A673 (cell line): ENCODE data around the gene TDG. TPM values are rescaled to one million over a fixed set of nuclear protein-coding genes. Genes with fewer than 3 reads are reported as not detected.

Source experiments
- BruUV-seq: library from RNA; stranded (reverse); fragments of 400-500 nt; replicated peaks from 2 replicates; lab custom pipeline; 2021; lab: Mats Ljungman, UMichigan
- CTCF ChIA-PET: fragments of 300-600 bp; sonication (Branson Sonifier 250); formaldehyde crosslinking; loops from one replicate; lab custom pipeline; 2022; ENCODE audit warnings: antibody characterized with exemption; lab: Charles Lee
- POLR2A ChIA-PET: fragments of 300-600 bp; sonication (Branson Sonifier 250); formaldehyde crosslinking; loops from one replicate; lab custom pipeline; 2022; ENCODE audit warnings: antibody characterized with exemption; ENCODE audit not compliant: low non-redundant PET; lab: Charles Lee
- DNase-seq: peaks from one replicate; pipeline ENCODE4 v3.0.0-alpha.2; 2015; ENCODE audit warnings: low spot score
- H3K27ac ChIP-seq: fragments of 200-600 bp; sonication (generic); 2 replicates; pipeline ENCODE4 v1.5.1; 2016; ENCODE audit warnings: mixed run types, low read depth, mild to moderate bottlenecking, mixed read lengths, antibody characterized with exemption, low read length; ENCODE audit not compliant: poor library complexity, severe bottlenecking
- H3K27me3 ChIP-seq: fragments of 200-600 bp; sonication (generic); replicated peaks from 2 replicates; pipeline ENCODE4 v1.6.1; 2017; ENCODE audit warnings: mixed run types, low read depth, mild to moderate bottlenecking, mixed read lengths, antibody characterized with exemption, low read length; ENCODE audit not compliant: insufficient read depth, poor library complexity
- H3K36me3 ChIP-seq: fragments of 200-600 bp; sonication (generic); 2 replicates; pipeline ENCODE4 v1.6.1; 2016; ENCODE audit warnings: mixed run types, mild to moderate bottlenecking, mixed read lengths, antibody characterized with exemption, low read length; ENCODE audit not compliant: insufficient read depth, poor library complexity, severe bottlenecking
- H3K4me1 ChIP-seq: fragments of 200-600 bp; sonication (generic); 2 replicates; pipeline ENCODE4 v1.6.1; 2017; ENCODE audit warnings: mixed run types, mild to moderate bottlenecking, mixed read lengths, antibody characterized with exemption, low read length; ENCODE audit not compliant: insufficient read depth, poor library complexity, severe bottlenecking
- H3K4me3 ChIP-seq: fragments of 200-600 bp; sonication (generic); 2 replicates; pipeline ENCODE4 v1.5.1; 2016; ENCODE audit warnings: low read depth, mixed run types, mild to moderate bottlenecking, mixed read lengths, low read length; ENCODE audit not compliant: poor library complexity, severe bottlenecking
- H3K9me3 ChIP-seq: fragments of 200-600 bp; sonication (generic); 2 replicates; pipeline ENCODE4 v1.6.1; 2016; ENCODE audit warnings: mixed run types, low read depth, mild to moderate bottlenecking, mixed read lengths, antibody characterized with exemption, low read length; ENCODE audit not compliant: poor library complexity, severe bottlenecking
- CTCF ChIP-seq: fragments of 300-800, 200-600 bp; sonication (generic); conservative IDR thresholded peaks from 2 replicates; pipeline ENCODE4 v1.5.1; 2017; ENCODE audit warnings: low read depth, mild to moderate bottlenecking, antibody characterized with exemption, low read length, moderate library complexity, mixed read lengths
- EZH2 ChIP-seq: fragments of 200-600 bp; sonication (generic); IDR thresholded peaks from 2 replicates; pipeline ENCODE4 v1.6.1; 2017; ENCODE audit warnings: borderline replicate concordance, low read depth, mild to moderate bottlenecking, mixed read lengths, antibody characterized with exemption, low read length; ENCODE audit not compliant: poor library complexity, severe bottlenecking
- intact Hi-C: fragments of 100-400 bp; cut with micrococcal nuclease; formaldehyde crosslinking; loops from one replicate; pipeline ENCODE4 v1.10.0; 2022; ENCODE audit not compliant: unreplicated experiment
- total RNA-seq: library from RNA; stranded (reverse); gene quantifications from 2 replicates; pipeline ENCODE4 v1.2.3, GENCODE V29; 2021

TDG gene
- total RNA-seq, 1 experiment from 2014 or later: 59.4 TPM

- no peak for DNase-seq
- Histone ChIP-seq H3K36me3 (peaks cover 30% of the 10 kb centered on the region), H3K27me3 (no peaks in the 10 kb centered on the region), H3K9me3 (no peaks in the 10 kb centered on the region), H3K4me1 (peaks cover 33% of the 10 kb centered on the region), H3K27ac (peak overlapping the region; percentile 96), H3K4me3 (peak overlapping the region; percentile 83)
- ChIA-PET POLR2A (interaction anchor here (0.5 to 1.0 kb wide), 6 partner anchors 20 to 208 kb away, joined by 3 to 6 read pairs (median 4); partner anchors contain the start of genes NFYB and TDG), CTCF (no interaction called here)
- intact Hi-C loops: loop anchor here (2.0 kb wide), 1 partner anchor 27 kb away; a partner anchor contains a TSS
- no TSS peak for BruUV-seq
- TF ChIP-seq CTCF (no peak), EZH2 (no peak)
Measured at GRCh38 chr12:103929784-103930033, 36.0 kb upstream of the TDG start.

GRCh38 chr12:103930034-103930786 lies 35.5 kb upstream of the TDG start, which contains the start of gene HSP90B1:
TSS of gene HSP90B1 (plus strand) at chr12:103930410. CDS start at chr12:103930516, 106 bp downstream.
- BruUV-seq: no TSS peak
- H3K36me3 ChIP-seq: peaks cover 35% of the 10 kb centered on the region
- ChIA-PET CTCF (no interaction called here), POLR2A (interaction anchor here (0.6 to 1.0 kb wide), 6 partner anchors 20 to 207 kb away, joined by 3 to 6 read pairs (median 3); partner anchors contain the start of genes NFYB and TDG)
- no peaks in the 10 kb centered on the region for H3K27me3 ChIP-seq
- peak; percentile 100 for DNase-seq
- no peaks in the 10 kb centered on the region for H3K9me3 ChIP-seq
- H3K4me3 ChIP-seq: peak within 1 kb of the TSS; percentile 83
- no peak for TF ChIP-seq EZH2
- TF ChIP-seq CTCF: no peak
- intact Hi-C loops: loop anchor here (2.0 kb wide), 1 partner anchor 27 kb away; a partner anchor contains a TSS
- H3K4me1 ChIP-seq: peaks cover 31% of the 10 kb centered on the region
- peak within 1 kb of the TSS; percentile 96 for H3K27ac ChIP-seq

- intact Hi-C loops: loop anchor here (2.0 kb wide), 1 partner anchor 26 kb away; a partner anchor contains a TSS
- ChIA-PET POLR2A (no interaction called here), CTCF (no interaction called here)
- Histone ChIP-seq H3K4me1 (peaks cover 24% of the 10 kb centered on the region), H3K9me3 (no peaks in the 10 kb centered on the region), H3K4me3 (peak overlapping the region; percentile 83), H3K27me3 (no peaks in the 10 kb centered on the region), H3K27ac (peak overlapping the region; percentile 92), H3K36me3 (peaks cover 44% of the 10 kb centered on the region)
- no TSS peak for BruUV-seq
- DNase-seq: no peak
- no peak for TF ChIP-seq EZH2
- TF ChIP-seq CTCF: no peak
Measured at GRCh38 chr12:103930787-103931735, 34.6 kb upstream of the TDG start.
